ENCODE data around the gene ERF.

DNA sequence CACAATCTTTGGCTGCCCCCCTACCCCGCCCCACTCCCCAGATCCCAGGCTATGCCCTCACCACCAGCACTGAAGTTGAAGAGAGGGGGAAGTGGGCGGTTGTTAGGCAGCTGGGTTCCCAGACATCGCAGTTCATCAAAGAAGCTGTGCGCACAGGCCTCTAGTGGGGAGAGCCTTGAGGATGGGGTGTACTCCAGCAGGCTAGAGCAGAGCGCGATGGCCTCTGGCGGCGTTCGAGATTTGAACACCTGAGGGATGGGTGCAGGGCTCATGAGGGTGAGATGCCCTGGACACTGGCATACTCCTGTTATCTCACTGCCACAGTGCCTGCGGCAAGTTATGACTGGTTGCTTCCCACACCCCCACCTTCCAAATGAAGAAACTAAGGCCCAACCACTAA, 22.5 kb downstream of the ERF start:
- TF ChIP-seq JUND (IDR thresholded peaks at IDR 0.05): no peak
- TF ChIP-seq, protein P1, sequence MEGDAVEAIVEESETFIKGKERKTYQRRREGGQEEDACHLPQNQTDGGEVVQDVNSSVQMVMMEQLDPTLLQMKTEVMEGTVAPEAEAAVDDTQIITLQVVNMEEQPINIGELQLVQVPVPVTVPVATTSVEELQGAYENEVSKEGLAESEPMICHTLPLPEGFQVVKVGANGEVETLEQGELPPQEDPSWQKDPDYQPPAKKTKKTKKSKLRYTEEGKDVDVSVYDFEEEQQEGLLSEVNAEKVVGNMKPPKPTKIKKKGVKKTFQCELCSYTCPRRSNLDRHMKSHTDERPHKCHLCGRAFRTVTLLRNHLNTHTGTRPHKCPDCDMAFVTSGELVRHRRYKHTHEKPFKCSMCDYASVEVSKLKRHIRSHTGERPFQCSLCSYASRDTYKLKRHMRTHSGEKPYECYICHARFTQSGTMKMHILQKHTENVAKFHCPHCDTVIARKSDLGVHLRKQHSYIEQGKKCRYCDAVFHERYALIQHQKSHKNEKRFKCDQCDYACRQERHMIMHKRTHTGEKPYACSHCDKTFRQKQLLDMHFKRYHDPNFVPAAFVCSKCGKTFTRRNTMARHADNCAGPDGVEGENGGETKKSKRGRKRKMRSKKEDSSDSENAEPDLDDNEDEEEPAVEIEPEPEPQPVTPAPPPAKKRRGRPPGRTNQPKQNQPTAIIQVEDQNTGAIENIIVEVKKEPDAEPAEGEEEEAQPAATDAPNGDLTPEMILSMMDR (IDR thresholded peaks at IDR 0.05 in 2 of 3, conservative IDR thresholded peaks at IDR 0.05 in 1 of 3; ENCODE audit: borderline replicate concordance in 1 of 3, insufficient read depth in 1 of 3, low read depth in 2 of 3, low read length in 2 of 3): no peak
- no peak for TF ChIP-seq RAD21 (IDR thresholded peaks at IDR 0.05; ENCODE audit: low read depth)
- TF ChIP-seq CEBPB (IDR thresholded peaks at IDR 0.05; ENCODE audit: low read depth): no peak
- TF ChIP-seq EZH2 (IDR thresholded peaks at IDR 0.05): no peak
- no peak for TF ChIP-seq POLR2AphosphoS5 (IDR thresholded peaks at IDR 0.05; ENCODE audit: low read depth, low read length)
- no peak for TF ChIP-seq POLR2A (IDR thresholded peaks at IDR 0.05; ENCODE audit: borderline replicate concordance, extremely low read depth, insufficient read depth, insufficient read length)
